GDM1 (cell line): Measurements from ENCODE around the gene LRP1.

Source experiments
- DNase-seq: peaks from one replicate; lab custom pipeline; 2025; lab: John Stamatoyannopoulos, UW

The LRP1 gene

DNA sequence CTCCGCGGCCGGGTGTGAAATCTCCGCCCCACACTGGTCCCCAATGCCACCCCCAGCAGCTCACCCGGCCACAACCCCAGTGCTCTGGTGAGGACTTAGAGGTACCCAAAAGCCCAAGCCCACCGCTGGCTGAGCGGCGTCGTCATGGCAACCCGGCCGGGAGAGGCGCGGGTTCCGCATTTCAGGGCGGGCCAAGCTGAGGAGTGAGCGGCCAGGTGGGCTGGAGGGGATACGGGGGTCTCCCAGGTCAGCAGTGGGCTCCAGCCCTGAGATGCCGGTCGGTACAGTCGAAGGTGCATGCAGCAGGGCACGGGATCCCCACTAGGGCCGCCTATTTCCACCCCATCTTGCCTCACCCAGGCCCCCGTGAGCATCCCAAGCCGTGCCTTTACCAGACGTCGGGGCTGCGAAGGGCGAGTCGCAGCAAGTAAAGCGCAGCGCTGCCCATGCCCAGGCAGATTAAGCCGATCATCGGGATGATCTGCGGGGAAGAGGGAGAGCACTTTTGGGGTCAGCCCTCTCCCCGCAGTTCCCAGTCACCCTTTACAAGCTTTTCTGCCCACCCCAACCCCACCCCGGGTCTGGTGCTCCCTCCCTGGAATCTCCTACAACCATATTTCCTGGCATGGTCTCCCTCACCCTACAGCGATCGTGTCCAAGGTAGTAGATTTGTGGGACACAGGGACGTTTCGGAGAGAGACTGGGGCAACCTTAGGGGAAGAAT is 108.1 kb downstream of the LRP1 start:
- DNase-seq, result no peak

DNA sequence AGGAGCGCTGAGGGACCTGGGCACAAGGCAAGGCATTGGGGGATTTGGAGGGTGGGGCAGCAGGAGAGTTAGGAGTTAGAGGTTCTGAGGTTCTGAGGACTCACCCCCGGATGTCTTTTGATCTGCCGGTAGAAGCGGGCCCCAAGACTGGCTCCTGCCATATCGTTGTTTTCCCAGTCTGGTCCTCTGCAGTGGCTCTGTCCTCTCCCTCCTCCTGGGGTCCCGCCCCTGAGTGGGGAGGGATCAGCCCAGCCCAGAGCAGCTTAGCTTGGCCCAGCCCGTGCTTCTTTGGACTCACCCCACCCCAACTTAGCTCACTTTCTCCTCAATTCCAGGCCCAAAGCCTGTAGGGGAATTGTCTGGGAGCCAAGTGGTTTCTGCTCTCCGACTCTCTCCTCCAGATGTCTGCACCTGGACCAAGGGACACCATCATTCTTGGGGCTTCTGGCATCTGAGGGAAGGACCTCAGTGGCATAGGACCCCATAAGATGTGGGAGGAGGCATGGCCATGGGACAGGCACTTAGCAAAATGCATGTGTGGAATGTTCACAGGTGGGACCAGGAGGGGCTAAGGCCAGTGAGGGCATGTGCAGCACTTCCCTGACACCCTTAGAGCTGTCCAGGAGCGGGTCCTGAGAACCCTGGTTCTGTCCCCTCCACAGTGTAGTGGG is 108.8 kb downstream of the LRP1 start:
- DNase-seq, result no peak

DNA sequence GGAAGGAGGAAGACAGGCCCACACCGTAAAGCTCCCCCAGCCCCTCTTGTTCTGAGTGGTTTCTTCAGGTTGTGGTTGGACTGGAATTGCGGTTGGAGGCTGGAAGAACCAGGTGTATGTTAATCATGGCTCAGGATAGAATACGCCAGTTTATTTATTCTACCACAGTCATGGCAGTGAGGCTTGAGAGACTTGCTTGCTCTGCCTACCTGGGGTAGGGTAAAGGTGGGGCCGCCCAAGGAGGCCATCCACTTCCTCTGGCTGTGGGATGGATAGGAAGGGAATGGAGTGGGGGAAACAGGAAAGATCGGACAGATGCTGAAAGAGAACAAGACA is 109.3 kb downstream of the LRP1 start:
- no peak for DNase-seq

DNA sequence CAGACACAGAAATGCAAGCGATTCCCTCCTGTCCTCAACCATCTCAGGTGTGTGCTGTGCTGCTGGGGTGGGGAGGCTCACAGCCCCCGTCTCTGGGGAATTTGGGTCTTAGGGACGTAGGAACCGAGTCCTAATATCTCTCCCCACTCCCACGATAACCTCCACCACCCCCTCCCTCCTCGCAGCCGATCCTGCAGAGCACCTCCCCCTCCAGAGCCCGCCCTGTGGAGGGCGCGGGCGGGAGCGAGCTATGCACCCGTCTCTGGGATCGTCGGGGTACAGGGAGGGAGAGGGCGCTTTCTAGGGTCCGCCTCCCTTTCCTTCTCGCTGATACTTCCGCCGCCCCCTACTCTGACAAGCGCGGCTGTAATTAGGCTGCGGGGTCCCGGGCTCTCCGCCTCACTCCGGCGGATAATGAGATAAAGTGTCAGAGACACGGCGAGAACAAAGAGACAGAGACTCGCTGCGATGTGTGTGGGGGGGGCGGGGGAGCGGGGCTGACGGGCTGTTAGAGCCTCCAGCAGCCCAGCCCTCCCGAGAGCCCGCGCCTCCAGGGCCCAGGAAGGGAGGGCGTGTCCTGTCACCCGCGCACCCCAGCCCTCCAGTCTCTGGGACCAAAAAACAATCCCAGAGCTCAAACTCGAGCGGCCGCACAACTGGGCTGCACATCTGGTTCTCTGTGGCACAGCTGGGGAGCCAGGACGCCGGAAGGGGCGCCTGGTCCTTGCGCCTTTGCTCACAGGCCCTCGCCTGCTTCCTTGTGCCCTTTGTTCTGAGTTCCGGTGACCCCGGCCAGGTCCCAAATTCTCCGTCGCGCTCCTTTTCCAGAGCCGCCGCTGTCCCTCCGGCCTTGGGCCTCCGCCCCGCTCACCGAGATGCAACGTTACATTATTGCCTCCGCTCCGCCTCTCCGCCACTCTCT is 109.9 kb downstream of the LRP1 start:
- DNase-seq, result no peak

DNA sequence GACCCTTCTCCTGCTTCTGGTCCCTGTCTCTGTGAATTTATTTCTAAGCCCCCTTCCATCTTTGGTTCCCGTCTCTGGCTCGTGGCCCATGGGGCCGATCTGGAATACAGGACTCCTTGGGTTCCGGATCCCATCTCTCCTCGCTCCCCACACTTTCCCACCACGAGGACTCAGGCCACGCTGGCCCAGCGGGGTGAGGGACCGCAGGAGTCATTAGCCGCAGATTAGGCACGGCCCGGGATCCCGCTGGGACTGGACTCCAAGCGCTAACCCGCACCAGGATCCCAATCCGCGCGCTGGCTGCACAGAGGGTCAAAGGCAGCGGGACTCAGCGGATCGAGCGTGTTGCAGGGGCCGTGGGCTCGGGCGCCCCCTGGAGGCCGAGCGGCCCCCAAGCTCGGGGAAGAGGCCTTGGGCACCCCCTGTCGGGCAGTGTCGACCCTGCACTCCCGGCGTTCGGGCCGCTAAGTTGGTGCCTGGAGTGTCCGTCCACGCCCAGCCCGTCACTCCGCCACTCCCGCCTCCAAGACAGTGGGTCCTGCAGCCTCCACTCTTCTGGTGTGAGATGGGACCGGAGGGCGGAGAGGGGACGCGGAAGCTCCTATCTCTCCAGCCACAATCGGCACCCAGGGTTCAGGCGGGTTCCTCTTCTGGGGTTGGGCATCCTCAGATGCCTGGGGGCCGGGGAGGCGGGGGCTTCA is 110.7 kb downstream of the LRP1 start:
- DNase-seq, result peak; percentile 76

DNA sequence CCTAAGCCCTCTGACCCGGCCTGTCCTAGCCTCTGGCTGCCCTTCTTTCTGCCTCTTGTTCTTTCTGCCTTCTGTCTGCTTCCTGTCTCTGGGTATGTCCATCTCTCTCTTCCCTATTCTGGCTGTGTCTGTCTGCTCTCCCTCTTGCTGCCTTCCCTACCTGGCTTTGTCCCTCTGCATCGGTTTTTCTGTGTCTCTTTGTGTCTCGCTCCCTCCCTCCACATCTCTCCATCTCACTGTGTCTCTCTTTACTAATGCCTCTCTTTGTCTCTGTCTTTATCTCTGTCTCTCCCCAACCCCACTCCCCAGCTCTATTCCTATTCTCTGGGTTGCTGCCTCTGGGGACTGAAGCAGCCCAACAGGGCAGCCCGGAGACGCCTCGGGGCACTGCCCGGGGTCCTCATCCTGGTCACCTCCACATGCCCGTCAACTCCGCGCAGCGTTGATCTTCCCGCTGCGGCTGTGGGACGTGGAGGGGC is 111.3 kb downstream of the LRP1 start:
- DNase-seq, result no peak

DNA sequence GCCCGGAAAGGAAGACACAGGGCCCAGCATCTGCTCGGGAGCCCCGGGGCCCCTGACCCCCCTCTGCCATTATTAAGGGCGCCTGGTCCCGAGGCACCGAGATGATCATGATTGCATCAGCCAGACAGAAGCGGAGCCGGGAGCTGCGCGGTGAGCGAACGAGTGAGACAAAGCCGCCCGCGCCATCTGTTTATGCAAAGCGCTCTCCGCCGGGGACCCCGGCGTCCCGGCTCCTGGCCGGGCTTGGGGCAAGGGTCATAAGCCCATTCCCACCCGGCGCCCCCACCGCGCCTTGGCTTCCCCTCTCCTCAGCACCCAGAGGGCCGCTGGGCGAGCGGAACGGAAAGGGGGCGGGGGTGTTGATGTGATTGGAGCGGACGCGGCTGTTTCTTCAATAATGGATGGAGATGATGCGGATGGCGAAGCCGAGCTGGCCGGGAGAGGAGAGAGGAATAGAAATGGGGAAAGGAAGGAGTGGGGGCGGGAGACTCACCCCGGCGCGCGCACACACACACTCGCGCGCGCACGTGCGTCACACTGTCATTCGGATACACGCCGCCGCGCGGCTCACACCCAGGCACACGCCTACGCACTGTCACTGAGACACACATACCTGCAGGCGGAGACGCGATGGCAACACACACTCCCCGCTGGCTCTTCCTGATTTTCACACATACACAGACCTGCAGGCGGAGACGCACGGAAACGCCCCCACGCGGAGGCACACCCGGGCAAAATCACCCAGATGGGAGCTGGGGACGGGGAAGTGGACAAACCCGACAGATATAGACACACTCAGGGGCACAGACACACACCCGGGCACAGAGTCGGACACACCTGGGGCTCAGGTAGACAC is 112.0 kb downstream of the LRP1 start:
- no peak for DNase-seq

DNA sequence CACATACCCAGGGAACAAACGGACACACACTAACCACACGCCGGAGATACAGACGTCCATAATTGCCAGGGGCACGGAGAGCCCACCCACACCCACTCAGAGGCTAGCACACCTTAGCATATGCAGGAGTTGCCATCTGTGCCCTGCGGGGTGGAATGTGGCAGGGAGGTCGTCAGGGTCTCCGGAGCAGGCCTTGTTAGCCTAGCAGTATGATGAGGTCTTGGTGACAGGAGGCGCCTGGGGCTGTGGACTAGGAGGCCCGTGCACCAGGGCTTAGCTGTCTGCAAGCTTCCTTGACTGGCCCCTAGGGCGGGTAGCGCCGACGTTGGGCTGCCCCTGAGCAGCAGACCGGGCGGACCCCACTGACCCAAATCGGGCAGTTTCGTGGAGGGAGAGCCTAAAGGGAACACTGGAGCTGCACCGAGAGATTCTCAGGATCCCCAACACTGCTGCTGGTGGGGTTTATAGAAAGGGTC is 112.7 kb downstream of the LRP1 start:
- DNase-seq, result no peak

DNA sequence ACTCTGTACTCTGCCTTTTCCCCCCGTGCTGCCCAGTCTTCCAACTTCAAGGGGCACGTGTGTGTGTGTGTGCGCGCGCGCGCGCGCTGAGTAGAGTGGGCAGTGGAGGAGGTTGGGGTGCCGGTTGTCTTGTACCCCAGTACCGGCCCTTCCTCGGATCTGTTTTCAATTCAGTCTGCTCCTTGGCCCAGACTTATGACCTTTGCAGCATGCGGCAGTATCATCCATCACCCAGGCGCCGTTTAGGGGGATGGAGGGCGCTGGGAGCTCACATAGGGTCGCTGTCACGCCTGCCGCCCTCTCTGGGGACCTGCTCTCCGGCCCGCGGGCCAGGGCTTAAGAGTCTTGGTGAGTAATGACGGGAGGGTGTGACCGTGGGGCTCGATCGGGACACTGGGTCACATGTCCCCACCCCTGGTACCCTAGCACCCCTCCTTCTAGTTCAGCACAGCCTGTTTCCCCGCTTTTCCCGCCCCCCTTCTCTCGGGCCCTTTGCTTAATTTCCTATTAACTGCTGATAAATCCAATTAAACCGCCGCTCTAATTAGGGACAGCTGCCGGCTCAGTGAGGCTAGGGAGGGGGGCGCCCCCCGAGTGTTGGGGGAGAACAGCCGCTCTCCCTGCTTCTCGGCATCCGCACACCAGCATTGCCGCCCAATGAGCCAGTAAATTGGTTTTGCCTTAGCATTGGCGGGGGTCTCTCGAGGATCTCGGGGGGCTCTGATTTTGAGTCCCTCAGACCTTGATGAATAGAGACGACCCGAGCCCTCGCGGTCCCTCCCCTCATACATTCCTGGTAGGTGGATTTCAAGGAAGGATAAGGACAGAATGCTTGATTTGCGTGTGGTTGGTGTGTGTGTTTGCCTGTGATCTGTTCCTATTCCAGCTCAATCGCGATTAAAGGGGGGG is 113.4 kb downstream of the LRP1 start:
- no peak for DNase-seq

DNA sequence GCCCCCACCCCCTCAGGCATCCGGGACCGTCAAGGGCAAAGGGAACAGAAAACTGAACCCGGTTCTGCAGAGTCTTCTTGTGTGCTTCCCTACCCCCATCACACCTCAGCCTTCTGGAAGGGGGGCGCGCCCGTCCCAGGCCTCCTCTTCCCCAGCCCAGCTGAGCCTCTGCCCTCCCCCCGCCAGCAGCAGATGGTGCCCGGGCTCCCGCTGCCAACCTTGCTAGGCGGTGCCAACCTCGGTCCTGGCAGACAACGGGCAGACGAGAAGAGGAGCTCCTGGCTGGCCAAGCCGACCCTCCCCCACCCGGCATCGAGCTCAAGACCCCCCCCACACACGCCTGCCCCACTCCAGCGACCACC is 114.0 kb downstream of the LRP1 start:
- no peak for DNase-seq

DNA sequence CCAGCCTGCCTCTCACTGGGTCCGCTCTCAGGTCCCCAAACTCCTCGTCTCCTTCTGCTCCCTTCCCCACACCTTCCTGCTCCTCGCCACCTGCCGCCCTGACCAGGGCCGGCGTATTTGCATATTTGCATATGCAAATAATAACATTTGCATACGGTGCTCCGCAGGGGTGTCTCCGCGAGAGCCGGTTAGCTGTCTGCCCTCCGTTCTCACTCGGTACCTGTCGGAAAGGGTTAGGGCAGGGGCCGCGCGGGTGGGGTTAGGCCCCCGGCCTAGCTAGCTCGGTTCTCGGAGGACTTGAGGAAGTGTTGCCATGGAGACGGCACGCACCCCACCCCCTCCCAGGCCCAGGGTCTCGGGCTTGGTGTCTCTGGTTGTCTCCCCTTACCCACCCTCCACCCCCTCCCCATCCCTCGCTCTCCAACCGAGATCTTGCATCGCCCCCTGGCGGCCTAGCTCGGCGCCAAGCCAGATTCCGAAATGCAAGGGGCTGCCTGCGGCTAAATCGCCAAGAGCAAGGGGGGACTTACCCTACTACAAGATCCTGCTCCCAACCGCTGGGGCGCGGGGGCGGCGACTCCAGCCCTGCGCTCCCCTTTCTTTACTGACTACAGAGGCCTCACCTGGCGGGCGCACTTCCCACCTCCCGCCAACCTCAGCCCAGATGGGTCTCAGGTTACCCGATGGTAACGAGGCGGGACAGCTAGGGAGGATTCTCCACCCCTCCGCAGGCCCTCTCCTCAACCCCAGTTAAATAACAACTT is 114.6 kb downstream of the LRP1 start:
- DNase-seq, result peak; percentile 22

DNA sequence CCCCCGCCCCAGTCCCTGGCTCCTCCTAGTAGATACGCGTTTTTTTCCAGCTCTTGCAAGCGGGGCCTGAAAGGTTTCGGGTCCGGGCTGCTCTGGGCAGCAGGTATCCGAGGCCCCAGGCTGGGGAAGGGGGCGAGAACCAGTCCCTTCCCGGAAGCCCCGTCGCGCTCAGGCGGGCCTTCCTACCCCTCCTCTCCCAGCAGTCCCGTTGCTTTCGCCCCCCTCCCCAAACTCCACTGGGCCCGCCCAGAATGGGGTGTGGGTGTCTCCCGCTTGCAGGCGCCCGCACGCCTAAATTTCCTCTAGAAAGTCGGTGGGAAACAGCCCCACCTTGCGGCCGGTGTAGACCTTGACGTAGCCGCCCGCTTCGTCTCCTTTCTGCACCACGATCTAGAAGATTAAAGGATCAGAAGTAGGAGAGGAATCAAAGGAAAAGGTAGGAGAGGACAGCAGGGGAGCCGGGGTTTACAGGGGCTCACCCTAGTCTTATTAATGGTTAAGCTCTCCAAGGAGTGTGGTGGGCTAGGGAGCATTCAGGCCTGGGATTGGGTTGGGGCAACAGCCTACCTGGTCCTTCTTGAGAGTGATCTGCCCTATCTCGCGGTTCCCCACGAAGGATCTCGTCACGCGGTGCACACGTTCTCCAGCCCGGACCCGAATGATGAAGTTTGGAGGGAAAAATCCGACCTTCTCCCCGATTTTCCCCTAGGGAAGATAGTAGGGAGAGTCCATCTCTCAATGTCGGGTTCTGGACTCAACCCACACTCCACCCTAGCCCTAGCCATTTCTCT is 115.4 kb downstream of the LRP1 start:
- peak; percentile 36 for DNase-seq

DNA sequence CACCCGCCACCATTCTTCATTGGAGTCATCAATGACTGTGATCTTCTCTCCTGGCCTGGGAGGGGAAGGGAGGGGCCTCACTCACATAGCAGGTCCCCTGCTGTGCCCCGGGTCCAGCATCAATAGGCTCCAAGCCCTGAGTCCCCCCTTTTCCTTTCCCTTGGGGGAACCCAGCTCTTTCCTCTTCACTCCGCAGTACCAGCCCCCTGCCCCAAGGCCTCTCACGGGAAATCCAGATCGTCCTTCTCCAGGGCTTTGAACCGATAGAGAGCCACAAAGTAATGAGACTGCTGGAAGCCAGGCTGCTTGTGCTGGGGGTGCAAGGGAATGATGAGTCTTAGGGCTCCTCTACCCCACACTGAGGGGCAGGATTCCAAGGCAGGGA is 116.0 kb downstream of the LRP1 start:
- DNase-seq, result no peak

DNA sequence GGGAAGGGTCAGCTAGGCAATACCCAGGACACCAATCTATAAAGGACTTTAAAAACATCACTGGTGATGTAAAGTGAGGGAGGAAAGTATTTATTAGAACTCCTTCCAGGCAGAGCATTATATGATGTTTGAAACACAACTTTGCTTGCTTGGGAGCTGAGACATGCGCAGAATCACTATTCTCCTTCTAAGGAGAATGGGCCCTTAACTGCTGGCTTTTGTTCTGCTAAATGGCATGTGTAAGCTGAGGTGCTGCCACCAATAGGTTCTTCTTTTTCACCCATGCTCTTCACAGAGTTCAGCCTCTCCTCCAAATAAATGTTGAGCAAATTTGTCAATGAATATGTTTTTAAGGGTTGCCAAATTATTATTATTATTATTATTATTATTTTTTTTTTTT is 118.8 kb downstream of the LRP1 start:
- no peak for DNase-seq

DNA sequence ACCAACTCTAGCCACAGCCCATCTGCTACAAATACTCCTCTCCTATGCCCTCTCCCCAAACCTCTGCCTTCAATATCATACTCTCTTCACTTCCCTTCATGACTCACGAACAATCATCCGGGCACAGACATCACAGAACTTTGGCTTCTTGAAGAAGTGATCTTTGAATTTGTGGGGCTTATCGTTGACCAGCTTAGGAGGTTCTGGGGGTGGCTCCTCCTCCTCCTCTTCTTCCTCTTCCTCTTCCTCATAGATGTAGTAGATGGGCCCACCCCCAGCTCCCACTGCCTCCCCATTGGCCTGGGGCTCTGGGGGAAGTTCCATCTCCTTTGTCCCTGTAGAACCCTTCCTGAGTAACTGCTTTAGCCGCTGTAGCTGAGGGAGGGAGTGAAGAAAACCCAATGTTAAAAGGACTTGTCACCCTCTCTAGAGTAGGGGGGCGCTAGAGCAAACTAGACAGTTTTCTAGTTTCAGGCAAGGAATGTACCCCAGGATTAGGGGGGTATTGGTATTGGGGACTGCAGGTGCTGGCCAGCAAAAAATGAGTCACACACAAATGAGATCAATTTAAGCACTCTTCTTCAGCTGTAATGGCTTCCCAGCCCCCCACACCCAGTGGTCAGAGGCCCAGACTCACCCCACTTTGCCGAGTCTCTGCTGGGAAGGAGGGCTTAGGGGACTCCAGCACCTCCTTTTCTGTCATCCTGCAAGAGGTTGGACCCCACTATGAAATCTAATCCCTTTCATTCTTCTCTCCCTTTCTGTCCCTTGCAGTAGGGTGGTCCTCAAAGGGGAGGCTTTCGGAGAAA is 120.9 kb downstream of the LRP1 start:
- DNase-seq, result peak; percentile 75

DNA sequence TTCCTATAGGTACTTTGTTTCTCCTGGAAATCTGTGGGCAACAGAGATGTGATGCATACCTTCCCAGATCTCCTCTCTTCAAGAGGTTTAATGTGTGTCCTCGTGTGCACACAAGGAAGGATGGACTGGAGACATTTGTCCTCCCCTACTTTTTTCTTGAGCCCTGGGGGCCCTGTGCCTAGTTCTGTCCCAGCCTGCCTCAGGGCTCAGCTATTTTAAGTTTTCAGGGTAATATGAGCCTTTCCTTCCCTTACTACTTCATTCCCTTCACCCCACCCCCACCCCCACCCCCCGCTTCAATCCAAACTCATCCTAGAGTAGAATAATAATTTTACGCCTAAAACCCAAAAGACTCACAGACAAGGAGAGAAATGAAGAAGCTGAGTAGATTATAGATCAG is 122.3 kb downstream of the LRP1 start:
- DNase-seq, result no peak

DNA sequence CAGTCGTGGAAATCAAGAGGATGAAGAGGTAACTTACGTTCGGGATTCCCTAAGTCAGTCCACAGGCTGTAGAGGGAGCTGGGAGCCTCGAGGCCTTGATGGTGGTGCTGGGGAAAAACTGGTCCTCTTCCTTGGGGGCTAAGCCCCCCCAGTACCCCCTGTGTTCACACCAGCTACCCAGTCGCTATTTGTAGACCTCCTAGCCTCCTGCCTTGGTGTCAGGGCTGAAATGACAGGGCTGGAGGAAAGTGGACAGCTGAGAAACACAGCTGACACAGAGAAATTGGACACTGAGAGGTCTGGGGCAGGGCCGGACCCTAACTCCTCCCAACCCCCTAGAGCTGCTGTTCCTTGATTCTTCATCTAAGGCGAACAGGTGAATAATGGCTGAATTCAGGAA is 122.7 kb downstream of the LRP1 start, which contains the start of gene STAC3:
Gene STAC3, minus strand, starts transcription at position 232 of the 400 bp plus-strand sequence. CDS start 1,551 bp downstream, outside the sequence.
- DNase-seq, result no peak
